Fibroblast of upper back skin (primary cell): ENCODE data around the gene RARRES2.
"Not testable (repeated sequence)": the region's sequence is repeated elsewhere in the genome, so short reads cannot be mapped to it uniquely, and the experiment has no call there.

Experiments used
- DNase-seq: peaks from one replicate; pipeline ENCODE4 v3.0.0-alpha.2; 2013

The RARRES2 gene

GRCh38 chr7:150341263-150342120 lies at the start of gene RARRES2:
RARRES2 (minus strand) TSS chr7:150341629; CDS start chr7:150340609, 1,020 bp downstream.
- DNase-seq, result no peak

GRCh38 chr7:150390205-150390604 lies 48.8 kb upstream of the RARRES2 start:
- DNase-seq, result peak; percentile 41

- DNase-seq, result no peak
Measured at GRCh38 chr7:150389532-150389816, 48.0 kb upstream of the RARRES2 start.

- DNase-seq, result no peak
Measured at GRCh38 chr7:150388709-150389531, 47.5 kb upstream of the RARRES2 start.

DNA sequence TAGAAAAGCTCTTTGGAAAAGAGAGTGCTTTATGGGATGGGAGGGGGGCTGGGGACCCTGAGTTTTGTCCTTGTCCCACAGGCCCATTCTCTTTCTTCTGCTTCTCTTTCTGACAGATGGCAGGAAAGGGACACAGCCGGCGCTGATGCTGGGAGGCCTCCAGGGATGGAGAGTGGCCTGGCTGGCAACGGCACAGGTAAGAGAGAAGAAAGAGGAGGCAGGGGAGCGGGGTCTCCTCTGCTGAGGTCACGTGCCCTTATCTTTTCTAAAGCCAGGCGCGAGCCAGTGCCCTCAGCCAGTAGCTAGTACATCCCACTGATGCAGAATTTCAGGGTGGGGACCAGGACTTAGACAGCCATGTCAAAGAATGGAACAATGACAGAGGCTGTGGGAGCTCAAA lies 46.9 kb upstream of the RARRES2 start:
- no peak for DNase-seq

DNA sequence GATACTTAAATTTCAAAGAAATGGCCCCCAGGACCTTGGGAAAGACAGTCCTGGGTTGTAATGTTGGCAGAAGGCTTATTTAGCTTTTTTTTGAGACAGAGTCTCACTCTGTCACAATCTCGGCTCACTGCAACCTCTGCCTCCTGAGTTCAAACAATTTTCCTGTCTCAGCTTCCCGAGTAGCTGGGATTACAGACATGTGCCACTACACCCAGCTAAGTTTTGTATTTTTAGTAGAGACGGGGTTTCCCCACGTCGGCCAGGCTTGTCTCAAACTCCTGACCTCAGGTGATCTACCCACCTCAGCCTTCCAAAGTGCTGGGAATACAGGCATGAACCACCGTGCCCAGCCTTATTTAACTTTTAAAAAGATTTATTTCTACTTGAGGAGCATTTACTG lies 44.5 kb upstream of the RARRES2 start:
- not testable (repeated sequence) for DNase-seq

- DNase-seq, result no peak
Measured at GRCh38 chr7:150385302-150385723, 43.9 kb upstream of the RARRES2 start.

DNA sequence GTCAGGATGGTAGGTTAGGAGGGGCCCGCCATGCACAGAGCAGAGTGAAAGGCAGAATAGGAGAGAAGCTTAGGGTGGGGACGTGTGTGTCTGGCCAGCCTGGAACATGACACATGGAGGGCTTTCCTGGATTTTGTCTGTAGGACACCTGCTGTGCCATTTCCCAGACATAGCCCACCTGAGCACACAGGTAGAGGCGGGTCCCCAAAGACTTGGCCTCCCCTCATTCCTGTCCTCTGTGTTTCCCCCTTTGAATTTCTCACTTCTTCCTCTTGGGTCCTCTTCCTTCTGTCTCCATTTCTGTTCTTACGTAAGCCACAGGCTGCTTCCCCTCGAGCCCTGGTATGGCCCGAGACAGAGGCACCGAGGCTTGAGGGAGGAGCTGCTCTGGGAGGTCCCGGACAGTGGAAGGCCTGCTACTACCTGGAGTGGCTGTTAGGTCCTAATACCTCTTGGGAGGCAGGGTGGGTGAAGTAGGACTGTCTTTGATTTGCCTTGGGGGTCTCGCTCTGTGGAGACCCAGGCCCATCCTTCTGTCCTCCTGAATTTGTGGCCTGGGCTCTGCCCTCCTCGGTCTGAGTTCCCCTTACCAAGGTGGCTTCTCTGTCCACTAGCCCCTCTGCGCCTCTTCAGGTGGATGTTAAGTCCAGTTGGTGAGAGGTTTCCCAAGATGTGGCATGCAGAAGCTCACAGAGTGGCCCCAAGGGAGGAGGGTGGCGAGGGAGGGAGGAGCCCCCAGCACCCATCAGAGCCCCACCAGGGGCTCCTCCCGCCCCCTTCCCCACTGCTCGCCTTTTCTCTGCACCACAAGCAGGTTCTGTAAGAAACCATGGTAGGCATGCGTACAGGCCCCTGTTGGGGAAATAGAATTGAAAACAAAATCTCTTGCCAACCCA lies 43.2 kb upstream of the RARRES2 start:
- DNase-seq, result no peak

GRCh38 chr7:150383710-150384397 lies 42.4 kb upstream of the RARRES2 start:
- DNase-seq, result no peak

DNA sequence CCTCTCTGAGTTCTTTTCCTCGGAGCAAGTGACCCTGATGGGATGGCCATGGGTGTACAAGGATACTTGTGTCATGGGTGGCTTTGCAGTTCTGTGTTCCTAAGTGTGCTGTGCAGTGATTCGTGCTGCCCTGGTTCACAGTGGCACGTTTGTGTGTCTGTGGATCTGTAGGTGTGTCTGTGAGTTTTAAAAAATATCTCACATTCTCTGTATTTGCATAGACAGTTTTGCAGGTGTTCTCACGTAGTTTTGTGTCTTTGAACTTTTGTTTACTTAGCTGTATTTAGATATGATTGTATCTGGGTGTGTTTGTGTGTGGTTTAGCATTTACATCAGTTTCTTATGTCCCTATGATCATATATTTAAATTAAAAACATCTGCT lies 41.4 kb upstream of the RARRES2 start:
- DNase-seq, result no peak

DNA sequence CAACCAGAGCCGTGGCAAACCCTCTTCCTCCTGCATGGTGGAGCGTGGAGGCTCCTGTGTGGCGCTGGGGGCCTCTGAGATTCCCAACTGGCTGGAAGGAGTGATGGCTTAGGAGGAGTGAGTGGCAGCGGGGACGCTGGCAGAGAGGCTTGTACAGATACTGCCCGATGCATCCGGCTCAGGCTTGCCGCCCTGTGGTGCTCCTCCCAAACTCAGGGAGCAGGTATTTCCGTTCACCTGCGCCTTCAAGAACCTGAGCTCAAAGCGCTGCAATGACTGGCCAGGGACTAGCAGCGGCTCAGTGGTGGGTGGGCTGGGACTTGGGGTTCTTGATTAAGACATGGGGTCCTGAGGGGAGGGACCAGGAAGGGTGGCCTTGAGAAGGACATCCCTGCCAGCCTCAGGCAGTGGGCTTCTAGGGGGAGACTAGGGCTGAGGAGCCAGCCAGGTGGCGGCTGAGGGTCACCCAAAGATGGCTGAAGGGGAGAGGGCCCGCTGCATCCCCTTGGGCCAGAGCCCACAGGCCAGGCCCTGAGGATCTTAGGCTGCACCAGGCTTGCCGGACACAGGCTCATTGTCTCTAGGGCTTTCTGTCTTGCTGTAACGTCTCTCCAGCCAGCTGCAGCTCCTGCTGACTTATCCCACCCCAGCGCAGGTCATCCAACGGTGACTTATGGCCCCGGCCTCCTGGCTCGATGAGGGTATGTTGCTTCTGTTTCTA lies 40.9 kb upstream of the RARRES2 start:
- no peak for DNase-seq

DNA sequence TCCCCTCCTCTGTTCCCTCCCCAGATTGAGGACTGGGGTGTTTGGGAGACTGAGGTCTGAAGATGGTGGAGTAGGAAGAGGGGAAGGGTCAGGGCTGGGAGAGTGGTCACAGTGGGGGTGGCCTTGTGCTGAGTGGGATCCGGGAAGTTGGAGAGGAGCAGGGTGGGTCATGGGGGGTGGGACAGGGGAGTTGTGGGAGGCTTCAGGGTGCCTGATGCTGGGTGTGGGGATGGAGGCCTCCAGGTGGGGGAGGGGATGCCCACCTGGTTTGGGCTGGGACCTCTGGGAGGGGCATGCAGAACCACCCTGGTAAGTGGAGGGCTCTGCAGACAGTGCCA lies 40.3 kb upstream of the RARRES2 start:
- no peak for DNase-seq

GRCh38 chr7:150381096-150381495 lies 39.7 kb upstream of the RARRES2 start:
- DNase-seq, result no peak

DNA sequence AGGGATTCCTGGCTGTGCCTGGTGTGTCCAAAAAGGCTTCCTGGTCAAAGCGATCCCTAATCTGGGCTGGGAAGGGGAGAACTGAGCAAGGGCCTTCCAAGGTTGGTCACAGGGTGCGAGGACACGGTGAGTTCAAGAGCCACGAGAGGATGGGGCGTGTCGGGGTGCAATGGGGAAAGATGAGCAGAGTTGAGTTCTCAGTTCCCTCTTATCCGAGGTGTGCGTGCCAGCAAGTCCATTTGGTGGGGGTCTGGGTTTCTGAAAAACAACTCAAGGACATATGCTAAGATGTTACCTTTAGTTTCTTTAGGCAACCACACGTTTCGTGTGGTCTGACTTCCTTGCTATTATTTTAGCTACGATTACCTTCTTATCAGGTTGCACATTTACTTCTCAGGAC lies 39.0 kb upstream of the RARRES2 start:
- no peak for DNase-seq

DNA sequence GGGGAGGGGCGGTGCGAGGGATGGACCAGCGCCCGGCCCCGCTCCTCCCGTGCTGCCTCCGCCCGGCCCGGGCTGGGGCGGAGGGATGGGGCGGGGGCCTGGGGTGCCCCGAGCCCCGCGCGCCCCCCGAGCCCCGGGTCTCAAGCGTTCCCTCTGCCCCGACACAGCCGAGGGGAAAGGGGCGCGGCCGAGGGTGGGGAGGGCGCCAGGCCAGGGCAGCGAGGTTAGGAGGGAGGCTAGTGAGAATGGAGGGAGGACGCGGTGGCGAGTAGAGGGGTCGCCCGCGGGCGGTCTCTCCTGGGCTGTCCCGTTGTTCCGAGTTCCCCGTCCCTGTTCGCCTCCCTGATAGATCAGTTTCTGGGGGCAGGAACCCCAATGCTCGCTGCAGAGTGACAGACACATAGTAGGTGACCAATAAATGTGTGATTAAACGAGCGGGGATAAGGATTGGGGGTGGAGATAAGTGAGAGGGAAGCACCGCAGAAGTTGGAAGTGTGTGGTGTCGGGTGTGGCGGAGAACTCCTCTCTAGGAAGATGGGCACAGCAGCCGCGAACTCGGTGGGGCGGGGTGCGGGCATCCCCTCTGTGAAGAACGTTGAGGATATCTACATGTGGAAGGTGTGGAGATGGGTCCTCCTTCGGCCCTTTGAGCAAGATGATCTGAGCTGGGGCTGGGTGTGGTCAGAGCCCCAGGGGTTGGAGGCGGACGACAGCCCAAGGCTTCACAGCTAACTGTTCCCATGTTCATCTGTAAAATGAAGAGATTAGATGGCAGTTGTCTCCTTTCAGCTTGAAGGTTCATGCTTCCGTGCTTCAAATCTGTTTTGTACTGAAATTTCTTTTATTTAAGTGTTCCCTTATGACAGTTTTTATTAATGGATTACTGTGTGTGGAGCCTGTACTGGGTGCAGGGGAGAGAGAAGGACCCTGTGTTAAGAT lies 38.3 kb upstream of the RARRES2 start:
- no peak for DNase-seq

GRCh38 chr7:150378853-150379440 lies 37.5 kb upstream of the RARRES2 start, which contains the start of gene ZNF775:
ZNF775 (plus strand) TSS chr7:150379330; CDS start chr7:150388471, 9,141 bp downstream.
- DNase-seq, result peak; percentile 93

GRCh38 chr7:150378115-150378852 lies 36.9 kb upstream of the RARRES2 start:
- DNase-seq, result peak; percentile 74

DNA sequence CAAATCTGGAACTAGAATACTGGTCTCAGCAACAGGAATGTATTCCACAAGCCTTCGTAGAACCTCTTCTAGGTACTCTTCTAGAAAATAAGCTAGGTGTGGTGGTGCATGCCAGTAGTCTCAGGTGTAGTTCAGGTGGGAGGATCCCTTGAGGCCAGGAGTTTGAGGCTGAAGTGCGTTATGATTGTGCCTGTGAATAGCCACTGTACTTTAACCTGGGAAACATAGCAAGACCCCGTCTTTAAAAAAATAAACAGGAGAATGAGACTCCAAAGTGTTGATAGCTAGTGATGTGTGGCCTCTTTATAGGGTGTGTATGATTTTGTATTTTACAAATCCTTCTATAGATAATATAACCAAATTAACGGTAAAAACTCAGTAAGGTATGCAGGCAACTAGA lies 36.2 kb upstream of the RARRES2 start:
- no peak for DNase-seq

DNA sequence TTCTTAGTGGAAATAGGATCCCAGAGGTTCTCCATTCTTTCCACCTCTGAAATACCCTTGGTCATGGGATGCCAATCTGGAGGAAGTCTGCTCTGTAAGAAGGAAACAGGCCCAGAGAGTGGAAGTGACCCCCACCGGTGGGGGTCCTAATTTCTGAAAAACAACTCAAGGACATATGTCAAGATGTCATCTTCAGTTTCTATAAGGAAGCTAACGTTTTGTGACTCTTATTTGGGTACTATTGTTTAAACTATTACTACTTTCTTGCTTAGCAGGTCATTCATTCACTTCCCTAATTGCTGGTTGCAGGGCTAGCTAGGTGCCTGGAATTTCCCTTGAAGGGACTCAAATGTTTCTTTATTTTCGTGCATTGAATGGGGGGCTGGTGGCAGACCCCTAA lies 35.8 kb upstream of the RARRES2 start:
- no peak for DNase-seq

GRCh38 chr7:150376560-150376959 lies 35.1 kb upstream of the RARRES2 start:
- no peak for DNase-seq
